GM19468 (cell line): ENCODE results near the gene ZBTB2.
A peak's percentile ranks its signal among the peaks of the same experiment; 100 is the strongest.

Experiments
- ATAC-seq: cut with Tn5 transposase; IDR thresholded peaks from one replicate; pipeline ENCODE4 v1.9.1; 2021; ENCODE audit warnings: mild to moderate bottlenecking, moderate library complexity, moderate number of reproducible peaks; ENCODE audit not compliant: unreplicated experiment; ENCODE audit errors: extremely low read depth

Gene ZBTB2

GRCh38 chr6:151391471-151392413 is at the start of gene ZBTB2:
Gene ZBTB2, minus strand, starts transcription at chr6:151391559. Its CDS starts 17,922 bp downstream, at chr6:151373637.
- no peak for ATAC-seq

GRCh38 chr6:151440930-151441329 is 49.6 kb upstream of the ZBTB2 start:
- ATAC-seq, result no peak

GRCh38 chr6:151440498-151440897 is 49.1 kb upstream of the ZBTB2 start:
- no peak for ATAC-seq

GRCh38 chr6:151437401-151437800 is 46.0 kb upstream of the ZBTB2 start:
- ATAC-seq, result no peak

GRCh38 chr6:151436802-151437201 is 45.4 kb upstream of the ZBTB2 start:
- no peak for ATAC-seq

- no peak for ATAC-seq
Observed at GRCh38 chr6:151436300-151436699, 44.9 kb upstream of the ZBTB2 start.

GRCh38 chr6:151434369-151434768 is 43.0 kb upstream of the ZBTB2 start:
- peak; percentile 66 for ATAC-seq

GRCh38 chr6:151432651-151433050 is 41.3 kb upstream of the ZBTB2 start:
- no peak for ATAC-seq

GRCh38 chr6:151431337-151431736 is 40.0 kb upstream of the ZBTB2 start:
- ATAC-seq, result no peak

GRCh38 chr6:151430886-151431285 is 39.5 kb upstream of the ZBTB2 start:
- ATAC-seq, result no peak

- ATAC-seq, result no peak
Observed at GRCh38 chr6:151428093-151428735, 36.9 kb upstream of the ZBTB2 start.

GRCh38 chr6:151425561-151425960 is 34.2 kb upstream of the ZBTB2 start:
- ATAC-seq, result no peak

- ATAC-seq, result no peak
Observed at GRCh38 chr6:151422981-151423380, 31.6 kb upstream of the ZBTB2 start.

- ATAC-seq, result no peak
Observed at GRCh38 chr6:151417477-151417876, 26.1 kb upstream of the ZBTB2 start.

- ATAC-seq, result no peak
Observed at GRCh38 chr6:151414641-151415260, 23.4 kb upstream of the ZBTB2 start.

GRCh38 chr6:151413372-151414145 is 22.2 kb upstream of the ZBTB2 start:
- no peak for ATAC-seq

GRCh38 chr6:151412909-151413308 is 21.6 kb upstream of the ZBTB2 start:
- no peak for ATAC-seq

- no peak for ATAC-seq
Observed at GRCh38 chr6:151409679-151410078, 18.3 kb upstream of the ZBTB2 start.

- peak; percentile 30 for ATAC-seq
Observed at GRCh38 chr6:151409260-151409659, 17.9 kb upstream of the ZBTB2 start.

GRCh38 chr6:151408858-151409257 is 17.5 kb upstream of the ZBTB2 start:
- no peak for ATAC-seq
